HepG2 (cell line): ENCODE data around the gene TMEM256. TPM values are rescaled to one million over a fixed set of nuclear protein-coding genes. Genes with fewer than 3 reads are reported as not detected.

Experiments used
- ATAC-seq: fragments of 200-7000 bp; cut with Tn5 transposase; 3 replicates; pipeline ENCODE4 v1.9.1; 2020; ENCODE audit warnings: mild to moderate bottlenecking, moderate library complexity
- BruUV-seq: library from RNA; stranded (reverse); fragments of 400-500 nt; replicated peaks from 2 replicates; lab custom pipeline; 2021; lab: Mats Ljungman, UMichigan
- CTCF ChIA-PET: fragments of 300-600 bp; formaldehyde crosslinking; extraction: SDS; loops from one replicate; lab custom pipeline; 2021; ENCODE audit warnings: low total read pairs, inconsistent platforms, low intra/inter-chr PET ratio; lab: Yijun Ruan, JAX
- POLR2A ChIA-PET: fragments of 350-600 bp; sonication (Branson Sonifier 250); formaldehyde crosslinking; loops from one replicate; lab custom pipeline; 2020; ENCODE audit warnings: antibody characterized with exemption, inconsistent platforms; lab: Yijun Ruan, JAX
- DNase-seq: peaks from one replicate; pipeline ENCODE4 v3.0.0-alpha.2; 2015; ENCODE audit warnings: low spot score
- FAIRE-seq: peaks from 3 replicates; lab custom pipeline; 2011; peaks lifted over from hg19 to GRCh38; lab: Jason Lieb, UNC
- H2AFZ ChIP-seq: one replicate; pipeline ENCODE4 v1.6.1; 2011; ENCODE audit warnings: low read length, inconsistent platforms
- H3K27ac ChIP-seq: fragments of 300-600 bp; 3 replicates; pipeline ENCODE4 v1.8.0; 2011; ENCODE audit warnings: mixed run types, mild to moderate bottlenecking, mixed read lengths, low read length, inconsistent platforms; ENCODE audit not compliant: insufficient read depth; ENCODE audit errors: extremely low read length
- H3K27me3 ChIP-seq, 2 experiments: fragments of 200-600 bp in 1 of 2; 2 replicates in 1 of 2; 3 replicates in 1 of 2; pipeline versions ENCODE4 v1.6.0 to v1.8.0; 2011; ENCODE audit warnings: low read length in 2 of 2, mild to moderate bottlenecking in 2 of 2, moderate library complexity in 2 of 2, inconsistent platforms in 1 of 2; ENCODE audit not compliant: insufficient read depth in 2 of 2, control insufficient read depth in 1 of 2
- H3K36me3 ChIP-seq, 2 experiments: fragments of 200-600 bp in 1 of 2; replicated peaks in 1 of 2; 2 replicates in 1 of 2; 3 replicates in 1 of 2; pipeline versions ENCODE4 v1.5.1 to v1.8.0; 2011; ENCODE audit warnings: low read length in 2 of 2, inconsistent platforms in 1 of 2; ENCODE audit not compliant: insufficient read depth in 2 of 2, control insufficient read depth in 1 of 2
- H3K4me1 ChIP-seq: 2 replicates; pipeline ENCODE4 v1.5.1; 2012; ENCODE audit warnings: low read length, inconsistent platforms; ENCODE audit not compliant: insufficient read depth
- H3K4me2 ChIP-seq: 2 replicates; pipeline ENCODE4 v1.6.0; 2011; ENCODE audit warnings: low read depth, low read length, inconsistent platforms
- H3K4me3 ChIP-seq, 3 experiments: fragments of 200-600 bp in 1 of 3; sonication (generic), shearing (Covaris generic) in 1 of 3; replicated peaks in 1 of 3; 2 replicates each; pipeline ENCODE4 v1.5.1; 2011 to 2016; ENCODE audit warnings: low read length in 3 of 3, inconsistent platforms in 2 of 3, low read depth in 2 of 3, mild to moderate bottlenecking in 2 of 3, control low read depth in 1 of 3, mixed read lengths in 1 of 3; ENCODE audit not compliant: insufficient read depth in 1 of 3
- H3K79me2 ChIP-seq: one replicate; pipeline ENCODE4 v1.6.1; 2011; ENCODE audit warnings: low read length, inconsistent platforms; ENCODE audit not compliant: insufficient read depth
- H3K9ac ChIP-seq: 2 replicates; pipeline ENCODE4 v1.6.0; 2011; ENCODE audit warnings: mild to moderate bottlenecking, low read depth, low read length, inconsistent platforms; ENCODE audit not compliant: insufficient read depth
- H3K9me3 ChIP-seq: 2 replicates; pipeline ENCODE4 v1.5.1; 2012; ENCODE audit warnings: mild to moderate bottlenecking, low read length
- H4K20me1 ChIP-seq: 2 replicates; pipeline ENCODE4 v1.6.0; 2011; ENCODE audit warnings: inconsistent platforms, mild to moderate bottlenecking, low read length, moderate library complexity; ENCODE audit not compliant: insufficient read depth
- EEA1 ChIP-seq: sonication (generic); formaldehyde crosslinking; IDR thresholded peaks from 2 replicates; pipeline ENCODE4 v1.5.1; 2020; ENCODE audit warnings: mild to moderate bottlenecking, missing genetic modification reagents, borderline replicate concordance
- GFI1 ChIP-seq: sonication (generic); formaldehyde crosslinking; IDR thresholded peaks from 2 replicates; pipeline ENCODE4 v1.5.0; 2020; ENCODE audit warnings: missing genetic modification reagents, mild to moderate bottlenecking, borderline replicate concordance
- KAT7 ChIP-seq: IDR thresholded peaks from 2 replicates; pipeline ENCODE4 v1.6.1; 2018; ENCODE audit warnings: borderline replicate concordance, missing compliant biosample characterization
- MED8 ChIP-seq: sonication (generic); formaldehyde crosslinking; IDR thresholded peaks from 2 replicates; pipeline ENCODE4 v1.8.1; 2023; ENCODE audit warnings: mild to moderate bottlenecking, missing genetic modification reagents; ENCODE audit not compliant: insufficient replicate concordance
- NFAT5 ChIP-seq: sonication (generic); formaldehyde crosslinking; IDR thresholded peaks from 2 replicates; pipeline ENCODE4 v1.4.0; 2020; ENCODE audit warnings: missing genetic modification reagents
- SMAD1 ChIP-seq: sonication (generic); formaldehyde crosslinking; IDR thresholded peaks from 2 replicates; pipeline ENCODE4 v1.4.0; 2020; ENCODE audit warnings: missing genetic modification reagents, low read depth, mild to moderate bottlenecking, borderline replicate concordance
- TCF7 ChIP-seq: sonication (generic); IDR thresholded peaks from 2 replicates; pipeline ENCODE4 v1.6.1; 2016; ENCODE audit warnings: antibody characterized with exemption, low read depth
- ZNF556 ChIP-seq: sonication (generic); formaldehyde crosslinking; IDR thresholded peaks from 2 replicates; pipeline ENCODE4 v1.4.0; 2020; ENCODE audit warnings: mild to moderate bottlenecking, missing genetic modification reagents, borderline replicate concordance
- ZNF577 ChIP-seq: sonication (generic); formaldehyde crosslinking; IDR thresholded peaks from 2 replicates; pipeline ENCODE4 v1.4.0; 2020; ENCODE audit warnings: mild to moderate bottlenecking, low read depth, missing genetic modification reagents, borderline replicate concordance
- ZNF720 ChIP-seq: sonication (generic); formaldehyde crosslinking; IDR thresholded peaks from 2 replicates; pipeline ENCODE4 v1.4.0; 2020; ENCODE audit warnings: missing genetic modification reagents
- ZNF790 ChIP-seq: sonication (generic); formaldehyde crosslinking; IDR thresholded peaks from 2 replicates; pipeline ENCODE4 v1.8.0; 2022; ENCODE audit warnings: missing genetic modification reagents, mild to moderate bottlenecking, borderline replicate concordance
- WGBS: methylation state at CpG from one replicate; pipeline ENCODE4 v1.1.6; 2017; ENCODE audit warnings: low lambda C conversion rate; 5-methylcytosine and 5-hydroxymethylcytosine counted together
- in situ Hi-C: cut with HindIII; loops from 2 replicates; pipeline ENCODE4 v1.10.0; 2017; ENCODE audit warnings: low pct_unique_long_range_greater_than_20kb; ENCODE audit not compliant: extremely low pct_ligation_motif_present
- intact Hi-C: fragments of 100-400 bp; cut with micrococcal nuclease; formaldehyde crosslinking; loops from one replicate; pipeline ENCODE4 v1.10.0; 2022; ENCODE audit not compliant: unreplicated experiment
- polyA plus RNA-seq, 8 experiments: library from polyadenylated mRNA; depleted of rRNA in 3 of 8; stranded (reverse) in 7 of 8; unstranded in 1 of 8; fragments of >200 nt; fragmentation: Illumina TruSeq in 4 of 8; extraction: Trizol in 4 of 8; gene quantifications; 2 replicates each; pipeline versions ENCODE4 v1.2.1 to v1.2.3, GENCODE V29; 2011 to 2016; ENCODE audit warnings: low read depth in 4 of 8, missing spikeins in 1 of 8, mixed read lengths in 1 of 8; ENCODE audit not compliant: insufficient read depth in 1 of 8
- total RNA-seq, 5 experiments: library from RNA; depleted of rRNA; stranded (reverse); fragments of >200 nt; fragmentation: Illumina TruSeq; extraction: Trizol; gene quantifications; 2 replicates each; pipeline ENCODE4 v1.2.3, GENCODE V29; 2016; ENCODE audit warnings: low read depth in 1 of 5
- TF ChIP-seq, protein P1 (sequence below): sonication (generic); formaldehyde crosslinking; IDR thresholded peaks from 2 replicates; pipeline ENCODE4 v1.5.1; 2020; ENCODE audit warnings: mild to moderate bottlenecking, missing genetic modification reagents, borderline replicate concordance
- TF ChIP-seq, protein P2 (sequence below): IDR thresholded peaks from 2 replicates; pipeline ENCODE4 v1.6.1; 2012; ENCODE audit warnings: inconsistent platforms

TMEM256 gene
- total and polyA plus RNA-seq, 2 of the 13 experiments (the other 11 are each of a cell fraction or from before 2014, with no cell fraction given): 231 to 252 TPM

DNA sequence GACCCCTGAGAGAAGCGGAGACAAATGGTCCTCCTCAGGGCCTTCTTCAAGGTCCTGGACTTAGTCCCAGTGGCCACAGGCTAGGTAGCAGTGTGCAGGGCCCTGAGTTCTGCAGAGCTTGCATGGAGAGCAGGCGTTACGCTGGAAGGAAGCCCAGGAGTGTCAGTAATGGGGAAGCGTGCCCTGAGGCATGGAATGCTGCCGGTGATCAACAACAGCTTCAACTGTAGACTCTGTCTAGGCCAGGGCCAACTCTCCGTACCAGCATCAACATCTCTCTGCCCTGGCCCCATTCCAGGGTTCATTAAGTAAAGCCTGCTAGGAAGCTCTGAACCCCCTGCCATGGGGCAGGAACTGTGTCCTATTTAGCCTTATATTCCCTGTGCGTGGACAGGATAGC is 23.6 kb downstream of the TMEM256 start:
- WGBS: 17% methylated on average over 3 of the region's 7 CpGs
- TF ChIP-seq, protein P1, sequence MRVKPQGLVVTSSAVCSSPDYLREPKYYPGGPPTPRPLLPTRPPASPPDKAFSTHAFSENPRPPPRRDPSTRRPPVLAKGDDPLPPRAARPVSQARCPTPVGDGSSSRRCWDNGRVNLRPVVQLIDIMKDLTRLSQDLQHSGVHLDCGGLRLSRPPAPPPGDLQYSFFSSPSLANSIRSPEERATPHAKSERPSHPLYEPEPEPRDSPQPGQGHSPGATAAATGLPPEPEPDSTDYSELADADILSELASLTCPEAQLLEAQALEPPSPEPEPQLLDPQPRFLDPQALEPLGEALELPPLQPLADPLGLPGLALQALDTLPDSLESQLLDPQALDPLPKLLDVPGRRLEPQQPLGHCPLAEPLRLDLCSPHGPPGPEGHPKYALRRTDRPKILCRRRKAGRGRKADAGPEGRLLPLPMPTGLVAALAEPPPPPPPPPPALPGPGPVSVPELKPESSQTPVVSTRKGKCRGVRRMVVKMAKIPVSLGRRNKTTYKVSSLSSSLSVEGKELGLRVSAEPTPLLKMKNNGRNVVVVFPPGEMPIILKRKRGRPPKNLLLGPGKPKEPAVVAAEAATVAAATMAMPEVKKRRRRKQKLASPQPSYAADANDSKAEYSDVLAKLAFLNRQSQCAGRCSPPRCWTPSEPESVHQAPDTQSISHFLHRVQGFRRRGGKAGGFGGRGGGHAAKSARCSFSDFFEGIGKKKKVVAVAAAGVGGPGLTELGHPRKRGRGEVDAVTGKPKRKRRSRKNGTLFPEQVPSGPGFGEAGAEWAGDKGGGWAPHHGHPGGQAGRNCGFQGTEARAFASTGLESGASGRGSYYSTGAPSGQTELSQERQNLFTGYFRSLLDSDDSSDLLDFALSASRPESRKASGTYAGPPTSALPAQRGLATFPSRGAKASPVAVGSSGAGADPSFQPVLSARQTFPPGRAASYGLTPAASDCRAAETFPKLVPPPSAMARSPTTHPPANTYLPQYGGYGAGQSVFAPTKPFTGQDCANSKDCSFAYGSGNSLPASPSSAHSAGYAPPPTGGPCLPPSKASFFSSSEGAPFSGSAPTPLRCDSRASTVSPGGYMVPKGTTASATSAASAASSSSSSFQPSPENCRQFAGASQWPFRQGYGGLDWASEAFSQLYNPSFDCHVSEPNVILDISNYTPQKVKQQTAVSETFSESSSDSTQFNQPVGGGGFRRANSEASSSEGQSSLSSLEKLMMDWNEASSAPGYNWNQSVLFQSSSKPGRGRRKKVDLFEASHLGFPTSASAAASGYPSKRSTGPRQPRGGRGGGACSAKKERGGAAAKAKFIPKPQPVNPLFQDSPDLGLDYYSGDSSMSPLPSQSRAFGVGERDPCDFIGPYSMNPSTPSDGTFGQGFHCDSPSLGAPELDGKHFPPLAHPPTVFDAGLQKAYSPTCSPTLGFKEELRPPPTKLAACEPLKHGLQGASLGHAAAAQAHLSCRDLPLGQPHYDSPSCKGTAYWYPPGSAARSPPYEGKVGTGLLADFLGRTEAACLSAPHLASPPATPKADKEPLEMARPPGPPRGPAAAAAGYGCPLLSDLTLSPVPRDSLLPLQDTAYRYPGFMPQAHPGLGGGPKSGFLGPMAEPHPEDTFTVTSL (CRISPR knock-in tag): no peak
- TF ChIP-seq TCF7: no peak
- no peak for TF ChIP-seq KAT7 (CRISPR knock-in tag)
- no peak for TF ChIP-seq ZNF577
- no peak for TF ChIP-seq MED8
- TF ChIP-seq, protein P2, sequence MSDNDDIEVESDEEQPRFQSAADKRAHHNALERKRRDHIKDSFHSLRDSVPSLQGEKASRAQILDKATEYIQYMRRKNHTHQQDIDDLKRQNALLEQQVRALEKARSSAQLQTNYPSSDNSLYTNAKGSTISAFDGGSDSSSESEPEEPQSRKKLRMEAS: peak; percentile 54
- TF ChIP-seq ZNF720: no peak
- no peak for TF ChIP-seq ZNF556 (CRISPR knock-in tag)
- no peak for TF ChIP-seq NFAT5
- TF ChIP-seq SMAD1 (CRISPR knock-in tag): no peak
- no peak for TF ChIP-seq ZNF790 (CRISPR knock-in tag)
- no peak for TF ChIP-seq EEA1 (CRISPR knock-in tag)
- TF ChIP-seq GFI1 (CRISPR knock-in tag): no peak

More for the DNA sequence above, 23.6 kb downstream of the TMEM256 start:
- Histone ChIP-seq H2AFZ (peak overlapping the region; percentile 64), H3K27me3 (peaks cover 0 to 7% of the 10 kb centered on the region in 2 experiments; a peak in 1 of 5 replicates), H3K4me3 (peak overlapping the region; percentile 62 to 83 (median 77)), H4K20me1 (no peaks in the 10 kb centered on the region), H3K4me2 (peak overlapping the region; percentile 88), H3K9ac (peak overlapping the region; percentile 70; the same call in 1 of the 2 replicates), H3K27ac (no peak overlapping the region), H3K36me3 (no peaks in the 10 kb centered on the region), H3K9me3 (peaks cover 4% of the 10 kb centered on the region; the same call in 1 of the 2 replicates), H3K4me1 (peaks cover 21% of the 10 kb centered on the region), H3K79me2 (no peaks in the 10 kb centered on the region)
- ATAC-seq: peak; percentile 77
- no peak for DNase-seq
- BruUV-seq: no TSS peak
- FAIRE-seq: no peak
- CTCF ChIA-PET: no interaction called here
- in situ Hi-C loops (no loop called here), intact Hi-C loops (no loop called here)
- POLR2A ChIA-PET: interaction anchor here (0.6 to 2.1 kb wide), 7 partner anchors 9 to 99 kb away, joined by 3 to 24 read pairs (median 3); partner anchors contain the start of genes PLSCR3, SLC2A4, TMEM102 and TMEM256
